SU-DHL-6 (cell line): Measurements from ENCODE around the gene GBP7.

Source experiments
- EZH2phosphoT487 ChIP-seq: fragments of 200-600 bp; sonication (generic), shearing (Covaris generic); conservative IDR thresholded peaks from 2 replicates; pipeline ENCODE4 v1.6.1; 2018; ENCODE audit warnings: mild to moderate bottlenecking, antibody characterized with exemption, low read length, moderate library complexity, mixed read lengths
- TF ChIP-seq, protein P1 (sequence below): fragments of 200-600 bp; sonication (generic); IDR thresholded peaks from one replicate; pipeline ENCODE4 v1.5.1; 2017; ENCODE audit warnings: antibody characterized with exemption, mild to moderate bottlenecking, low read length, moderate library complexity; ENCODE audit not compliant: insufficient read depth, poor library complexity, severe bottlenecking

DNA sequence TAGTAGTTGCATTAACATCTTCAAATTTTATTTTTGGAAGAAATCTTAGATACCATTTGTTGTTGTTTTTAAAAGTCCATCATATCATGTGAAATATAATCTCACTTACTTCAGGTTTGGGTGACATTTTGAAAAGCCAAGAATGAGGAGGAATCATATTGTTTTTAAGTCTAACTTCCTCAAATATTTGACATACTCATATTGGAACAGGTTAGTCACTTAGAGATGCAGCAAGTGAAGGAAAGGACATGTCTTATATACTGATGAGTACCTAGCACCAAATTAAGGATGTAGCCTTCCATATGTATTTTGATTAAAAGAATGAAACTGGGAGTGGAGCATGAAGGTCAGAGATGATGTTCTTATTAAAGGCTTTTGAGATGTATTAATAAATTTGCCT lies 73.8 kb downstream of the GBP7 start:
- TF ChIP-seq, protein P1, sequence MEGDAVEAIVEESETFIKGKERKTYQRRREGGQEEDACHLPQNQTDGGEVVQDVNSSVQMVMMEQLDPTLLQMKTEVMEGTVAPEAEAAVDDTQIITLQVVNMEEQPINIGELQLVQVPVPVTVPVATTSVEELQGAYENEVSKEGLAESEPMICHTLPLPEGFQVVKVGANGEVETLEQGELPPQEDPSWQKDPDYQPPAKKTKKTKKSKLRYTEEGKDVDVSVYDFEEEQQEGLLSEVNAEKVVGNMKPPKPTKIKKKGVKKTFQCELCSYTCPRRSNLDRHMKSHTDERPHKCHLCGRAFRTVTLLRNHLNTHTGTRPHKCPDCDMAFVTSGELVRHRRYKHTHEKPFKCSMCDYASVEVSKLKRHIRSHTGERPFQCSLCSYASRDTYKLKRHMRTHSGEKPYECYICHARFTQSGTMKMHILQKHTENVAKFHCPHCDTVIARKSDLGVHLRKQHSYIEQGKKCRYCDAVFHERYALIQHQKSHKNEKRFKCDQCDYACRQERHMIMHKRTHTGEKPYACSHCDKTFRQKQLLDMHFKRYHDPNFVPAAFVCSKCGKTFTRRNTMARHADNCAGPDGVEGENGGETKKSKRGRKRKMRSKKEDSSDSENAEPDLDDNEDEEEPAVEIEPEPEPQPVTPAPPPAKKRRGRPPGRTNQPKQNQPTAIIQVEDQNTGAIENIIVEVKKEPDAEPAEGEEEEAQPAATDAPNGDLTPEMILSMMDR: no peak
- no peak for TF ChIP-seq EZH2phosphoT487
